Liver (tissue), 9 donors: ENCODE data around the gene TPD52L1. TPM values are rescaled to one million over a fixed set of nuclear protein-coding genes. Genes with fewer than 3 reads are reported as not detected.

Experiments used
- DNase-seq: peaks from one replicate; pipeline ENCODE4 v3.0.0-alpha.2; 2017; ENCODE audit warnings: low spot score
- H3K27ac ChIP-seq, 2 donors: one replicate each; pipeline ENCODE4 v1.7.0; 2013; ENCODE audit warnings: inconsistent platforms in 2 of 2, low read length in 2 of 2, control low read depth in 1 of 2, low read depth in 1 of 2, mild to moderate bottlenecking in 1 of 2
- H3K27me3 ChIP-seq, 4 donors: one replicate each; pipeline versions ENCODE4 v1.6.1 to v1.7.0; 2013; ENCODE audit warnings: low read length in 3 of 4, inconsistent platforms in 1 of 4, mild to moderate bottlenecking in 1 of 4, moderate library complexity in 1 of 4; ENCODE audit not compliant: control insufficient read depth in 4 of 4, insufficient read depth in 4 of 4
- H3K36me3 ChIP-seq, 4 donors: one replicate each; pipeline versions ENCODE4 v1.6.1 to v1.7.0; 2013; ENCODE audit warnings: low read length in 3 of 4, mild to moderate bottlenecking in 3 of 4, low read depth in 1 of 4, moderate library complexity in 1 of 4; ENCODE audit not compliant: control insufficient read depth in 4 of 4, insufficient read depth in 3 of 4
- H3K4me1 ChIP-seq, 4 donors: one replicate each; pipeline versions ENCODE4 v1.6.1 to v1.7.0; 2013; ENCODE audit warnings: low read length in 3 of 4, mild to moderate bottlenecking in 3 of 4, moderate library complexity in 1 of 4; ENCODE audit not compliant: control insufficient read depth in 4 of 4, insufficient read depth in 4 of 4
- H3K4me3 ChIP-seq, 3 donors: one replicate each; pipeline versions ENCODE4 v1.6.1 to v1.7.0; 2013; ENCODE audit warnings: low read length in 3 of 3, control low read depth in 1 of 3, low read depth in 1 of 3, mild to moderate bottlenecking in 1 of 3
- H3K9ac ChIP-seq, 2 donors: one replicate each; pipeline ENCODE4 v1.7.0; 2013; ENCODE audit warnings: low read length in 2 of 2, mild to moderate bottlenecking in 2 of 2, moderate library complexity in 2 of 2, control low read depth in 1 of 2, low read depth in 1 of 2
- H3K9me3 ChIP-seq, 4 donors: one replicate each; pipeline versions ENCODE4 v1.6.1 to v1.7.0; 2013; ENCODE audit warnings: low read length in 3 of 4; ENCODE audit not compliant: control insufficient read depth in 4 of 4
- ATF3 ChIP-seq: IDR thresholded peaks from 2 replicates; pipeline ENCODE4 v1.6.1; 2016; ENCODE audit warnings: antibody characterized with exemption
- CTCF ChIP-seq: fragments of 150-350 bp; IDR thresholded peaks from 2 replicates; pipeline ENCODE4 v1.5.1; 2017; ENCODE audit warnings: improper control_type of control experiment, low read depth, low read length; ENCODE audit not compliant: missing input control
- EGR1 ChIP-seq, 2 donors: IDR thresholded peaks; 2 replicates each; pipeline ENCODE4 v1.6.1; 2016 to 2018; ENCODE audit warnings: antibody characterized with exemption in 2 of 2, low read depth in 2 of 2
- FOXA1 ChIP-seq: IDR thresholded peaks from 2 replicates; pipeline ENCODE4 v1.6.1; 2016; ENCODE audit warnings: antibody characterized with exemption
- FOXA2 ChIP-seq: IDR thresholded peaks from 2 replicates; pipeline ENCODE4 v1.6.1; 2016; ENCODE audit warnings: antibody characterized with exemption
- GABPA ChIP-seq, 2 donors: IDR thresholded peaks in 1 of 2; conservative IDR thresholded peaks in 1 of 2; 2 replicates each; pipeline ENCODE4 v1.6.1; 2016; ENCODE audit warnings: antibody characterized with exemption in 2 of 2, mild to moderate bottlenecking in 1 of 2, moderate library complexity in 1 of 2
- HNF4A ChIP-seq, 2 donors: conservative IDR thresholded peaks; 2 replicates each; pipeline ENCODE4 v1.6.1; 2016; ENCODE audit warnings: antibody characterized with exemption in 2 of 2, mild to moderate bottlenecking in 2 of 2
- HNF4G ChIP-seq: IDR thresholded peaks from 2 replicates; pipeline ENCODE4 v1.6.1; 2016; ENCODE audit warnings: antibody characterized with exemption
- JUND ChIP-seq, 2 donors: IDR thresholded peaks; 2 replicates each; pipeline ENCODE4 v1.6.1; 2016; ENCODE audit warnings: antibody characterized with exemption in 2 of 2
- MAX ChIP-seq: IDR thresholded peaks from 2 replicates; pipeline ENCODE4 v1.6.1; 2016; ENCODE audit warnings: antibody characterized with exemption
- NR2F2 ChIP-seq: IDR thresholded peaks from 2 replicates; pipeline ENCODE4 v1.6.1; 2016; ENCODE audit warnings: antibody characterized with exemption
- RAD21 ChIP-seq, 2 donors: IDR thresholded peaks; 2 replicates each; pipeline ENCODE4 v1.6.1; 2016; ENCODE audit warnings: antibody characterized with exemption in 2 of 2, mild to moderate bottlenecking in 2 of 2
- RXRA ChIP-seq, 2 donors: IDR thresholded peaks; 2 replicates each; pipeline ENCODE4 v1.6.1; 2017 to 2018; ENCODE audit warnings: antibody characterized with exemption in 2 of 2, mild to moderate bottlenecking in 1 of 2
- SP1 ChIP-seq: IDR thresholded peaks from 2 replicates; pipeline ENCODE4 v1.6.1; 2018; ENCODE audit warnings: antibody characterized with exemption, mild to moderate bottlenecking
- TAF1 ChIP-seq: conservative IDR thresholded peaks from 2 replicates; pipeline ENCODE4 v1.6.1; 2016; ENCODE audit warnings: antibody characterized with exemption, mild to moderate bottlenecking
- YY1 ChIP-seq: IDR thresholded peaks from 2 replicates; pipeline ENCODE4 v1.6.1; 2016; ENCODE audit warnings: antibody characterized with exemption, mild to moderate bottlenecking
- ZBTB33 ChIP-seq: IDR thresholded peaks from 2 replicates; pipeline ENCODE4 v1.6.1; 2016; ENCODE audit warnings: antibody characterized with exemption
- WGBS: extraction: QIAGEN DNeasy Blood & Tissue Kit; methylation state at CpG from one replicate; pipeline ENCODE4 v1.1.7; 2013; 5-methylcytosine and 5-hydroxymethylcytosine counted together
- polyA plus RNA-seq, 2 donors: library from polyadenylated mRNA; stranded (reverse) in 1 of 2; unstranded in 1 of 2; fragments of 200-250 nt in 1 of 2; fragments of >200 nt in 1 of 2; fragmentation: Nextera tagmentation in 1 of 2; extraction: Ambion mirVana in 1 of 2; gene quantifications; one replicate each; pipeline versions ENCODE4 v1.2.1 to v1.2.3, GENCODE V29; 2013 to 2015
- total RNA-seq, 2 donors: library from RNA; depleted of rRNA; stranded (reverse); fragments of >200 nt; gene quantifications; one replicate each; pipeline ENCODE4 v1.2.3, GENCODE V29; 2014
- donor health status: healthy.
- donor health status: healthy.
- donor health status: healthy.
- donor health status: healthy.
- donor health status: healthy.

Gene TPD52L1
- total and polyA plus RNA-seq, 4 donors, result 8.9 to 66.4 (median 56.6) TPM

GRCh38 chr6:125262016-125263013 lies 108.7 kb downstream of the TPD52L1 start:
- Histone ChIP-seq H3K9ac (no peak overlapping the region), H3K27ac (no peak overlapping the region), H3K9me3 (no peaks in the 10 kb centered on the region), H3K4me1 (no peaks in the 10 kb centered on the region), H3K4me3 (no peak overlapping the region), H3K27me3 (no peaks in the 10 kb centered on the region), H3K36me3 (peaks cover 0 to 6% (median 0%) of the 10 kb centered on the region in 4 donors)
- DNase-seq, result no peak
- WGBS, result 87% methylated on average over 12 of the region's 12 CpGs
- TF ChIP-seq EGR1 (IDR thresholded peaks at IDR 0.05; ENCODE audit: low read depth in 2 of 2) (no peak), ZBTB33 (no peak), HNF4G (no peak), JUND (IDR thresholded peaks at IDR 0.05) (no peak), HNF4A (conservative IDR thresholded peaks at IDR 0.05) (no peak), FOXA2 (no peak), FOXA1 (no peak), SP1 (no peak), NR2F2 (no peak), MAX (no peak), GABPA (IDR thresholded peaks at IDR 0.05 in 1 of 2, conservative IDR thresholded peaks at IDR 0.05 in 1 of 2) (no peak), YY1 (no peak), TAF1 (no peak), ATF3 (no peak), RAD21 (IDR thresholded peaks at IDR 0.05) (no peak)

GRCh38 chr6:125264476-125264875 lies 110.9 kb downstream of the TPD52L1 start:
- TF ChIP-seq RXRA (IDR thresholded peaks at IDR 0.05), result no peak
- TF ChIP-seq EGR1 (IDR thresholded peaks at IDR 0.05; ENCODE audit: low read depth in 2 of 2), result no peak
- TF ChIP-seq HNF4A (conservative IDR thresholded peaks at IDR 0.05), result no peak
- TF ChIP-seq FOXA1, result no peak
- TF ChIP-seq HNF4G, result no peak
- TF ChIP-seq YY1, result no peak
- no peak for TF ChIP-seq ZBTB33
- TF ChIP-seq NR2F2, result no peak
- TF ChIP-seq CTCF, result no peak
- WGBS, result 93% methylated on average over 4 of the region's 4 CpGs
- H3K4me1 ChIP-seq, result no peaks in the 10 kb centered on the region
- no peak overlapping the region for H3K27ac ChIP-seq
- H3K36me3 ChIP-seq, result no peaks in the 10 kb centered on the region
- no peaks in the 10 kb centered on the region for H3K27me3 ChIP-seq
- H3K9ac ChIP-seq, result no peak overlapping the region
- no peaks in the 10 kb centered on the region for H3K9me3 ChIP-seq
- no peak overlapping the region for H3K4me3 ChIP-seq
- DNase-seq, result no peak
